ENCODE data around the gene MED14. TPM values are rescaled to one million over a fixed set of nuclear protein-coding genes. Genes with fewer than 3 reads are reported as not detected.
A peak's percentile ranks its signal among the peaks of the same experiment; 100 is the strongest.

MED14 gene
- total and polyA plus RNA-seq, 2 of the 8 experiments (the other 6 are each of a cell fraction or from before 2014, with no cell fraction given): 79.7 to 117 TPM

DNA sequence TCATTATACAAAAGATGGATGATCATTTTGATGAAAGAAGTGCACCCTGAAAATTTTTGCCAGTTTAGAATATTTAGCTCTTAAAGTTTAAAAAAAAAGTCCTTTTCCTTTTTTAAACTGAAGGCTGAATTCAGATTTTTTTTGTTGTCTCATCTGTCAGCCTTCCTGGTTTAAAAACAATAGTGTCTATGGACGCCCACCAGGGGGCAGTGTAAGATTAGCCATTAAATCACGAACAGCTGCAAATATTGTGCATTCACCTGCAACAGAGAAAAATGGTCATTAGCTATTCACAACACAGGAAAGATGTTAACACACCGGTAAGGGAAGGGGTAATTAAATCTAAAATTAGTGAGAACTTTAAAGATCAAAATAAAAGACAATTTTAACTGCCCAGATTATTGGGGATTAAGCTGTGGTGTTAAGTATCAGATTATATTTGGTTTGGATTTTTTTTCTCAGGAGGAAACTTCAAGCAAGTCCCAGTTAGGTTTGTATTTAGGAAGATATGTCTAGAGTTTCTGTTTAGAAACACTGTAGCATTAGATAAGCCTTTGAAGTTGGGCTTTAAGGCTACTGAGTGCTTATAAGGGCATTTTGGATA lies 83.6 kb downstream of the MED14 start:
- H4K91ac ChIP-seq (replicated peaks; ENCODE audit: insufficient read length, low read length): no peak overlapping the region
- H3K27ac ChIP-seq (ENCODE audit: low read depth, low read length): no peak overlapping the region
- H4K8ac ChIP-seq (ENCODE audit: extremely low read depth, insufficient read depth, low read length): no peak overlapping the region
- no peak overlapping the region for H3K4ac ChIP-seq (replicated peaks; ENCODE audit: insufficient read length, low read depth, low read length)
- no peak overlapping the region for H2BK20ac ChIP-seq (ENCODE audit: low read length)
- H3K56ac ChIP-seq (replicated peaks; ENCODE audit: insufficient read length, low read depth, low read length): no peak overlapping the region
- H2AFZ ChIP-seq (ENCODE audit: low read length): no peak overlapping the region
- H3K9me3 ChIP-seq (ENCODE audit: insufficient read depth in 2 of 2, low read depth in 1 of 2, low read length in 1 of 2): no peaks in the 10 kb centered on the region
- ChIA-PET CTCF (ENCODE audit: partially characterized antibody) (interaction anchor here (0.6 to 1.6 kb wide), 8 partner anchors 11 to 587 kb away, joined by 3 to 6 read pairs (median 3); no protein-coding TSS in a partner anchor), POLR2A (ENCODE audit: partially characterized antibody) (no interaction called here)
- H3K4me2 ChIP-seq (ENCODE audit: insufficient read depth in 1 of 2, low read depth in 2 of 2, low read length in 2 of 2): no peak overlapping the region
- H3K27me3 ChIP-seq (replicated peaks in 1 of 4; ENCODE audit: control insufficient read depth in 3 of 4, extremely low read depth in 1 of 4, insufficient read depth in 3 of 4, low read length in 3 of 4): no peaks in the 10 kb centered on the region
- no peak overlapping the region for H3K14ac ChIP-seq (ENCODE audit: insufficient read length)
- H3K36me3 ChIP-seq (ENCODE audit: control insufficient read depth in 2 of 4, insufficient read depth in 4 of 4, low read length in 3 of 4): peaks cover 2 to 54% (median 14%) of the 10 kb centered on the region in 4 experiments; a peak in 6 of 8 replicates
- no peak overlapping the region for H2BK15ac ChIP-seq (ENCODE audit: low read length)
- H4K5ac ChIP-seq (ENCODE audit: insufficient read length, low read depth, low read length): no peak overlapping the region
- H4K20me1 ChIP-seq (replicated peaks in 1 of 2; ENCODE audit: control insufficient read depth in 1 of 2, insufficient read depth in 2 of 2, low read length in 2 of 2): no peaks in the 10 kb centered on the region
- H3K79me2 ChIP-seq (ENCODE audit: control insufficient read depth in 1 of 2, insufficient read depth in 2 of 2, low read length in 2 of 2): peaks cover 0 to 1% of the 10 kb centered on the region in 2 experiments; a peak in 2 of 4 replicates
- H3K4me3 ChIP-seq (ENCODE audit: extremely low read depth in 1 of 4, insufficient read depth in 2 of 4, low read depth in 3 of 4, low read length in 4 of 4): no peak overlapping the region
- no peak overlapping the region for H2BK5ac ChIP-seq (ENCODE audit: low read depth, low read length)
- TF ChIP-seq, protein P1, sequence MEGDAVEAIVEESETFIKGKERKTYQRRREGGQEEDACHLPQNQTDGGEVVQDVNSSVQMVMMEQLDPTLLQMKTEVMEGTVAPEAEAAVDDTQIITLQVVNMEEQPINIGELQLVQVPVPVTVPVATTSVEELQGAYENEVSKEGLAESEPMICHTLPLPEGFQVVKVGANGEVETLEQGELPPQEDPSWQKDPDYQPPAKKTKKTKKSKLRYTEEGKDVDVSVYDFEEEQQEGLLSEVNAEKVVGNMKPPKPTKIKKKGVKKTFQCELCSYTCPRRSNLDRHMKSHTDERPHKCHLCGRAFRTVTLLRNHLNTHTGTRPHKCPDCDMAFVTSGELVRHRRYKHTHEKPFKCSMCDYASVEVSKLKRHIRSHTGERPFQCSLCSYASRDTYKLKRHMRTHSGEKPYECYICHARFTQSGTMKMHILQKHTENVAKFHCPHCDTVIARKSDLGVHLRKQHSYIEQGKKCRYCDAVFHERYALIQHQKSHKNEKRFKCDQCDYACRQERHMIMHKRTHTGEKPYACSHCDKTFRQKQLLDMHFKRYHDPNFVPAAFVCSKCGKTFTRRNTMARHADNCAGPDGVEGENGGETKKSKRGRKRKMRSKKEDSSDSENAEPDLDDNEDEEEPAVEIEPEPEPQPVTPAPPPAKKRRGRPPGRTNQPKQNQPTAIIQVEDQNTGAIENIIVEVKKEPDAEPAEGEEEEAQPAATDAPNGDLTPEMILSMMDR (IDR thresholded peaks at IDR 0.05; ENCODE audit: control extremely low read depth in 1 of 3, insufficient read depth in 1 of 3, low read depth in 1 of 3, low read length in 3 of 3): peak in 2 of 3 experiments; percentile 26 to 28; a peak in 2 of 4 replicates
- no peak for TF ChIP-seq SRF (IDR thresholded peaks at IDR 0.05; ENCODE audit: low read depth, low read length)
- TF ChIP-seq RAD21 (IDR thresholded peaks at IDR 0.05 in 1 of 2, conservative IDR thresholded peaks at IDR 0.05 in 1 of 2; ENCODE audit: low read depth in 2 of 2, low read length in 2 of 2): peak; percentile 43 to 49; a peak in 3 of 4 replicates
- H3K4me1 ChIP-seq (replicated peaks in 1 of 4; ENCODE audit: control insufficient read depth in 3 of 4, insufficient read depth in 4 of 4, low read length in 3 of 4): peaks cover 0 to 2% (median 0%) of the 10 kb centered on the region in 4 experiments; a peak in 2 of 7 replicates
- H3K9ac ChIP-seq (replicated peaks in 1 of 4; ENCODE audit: extremely low read depth in 1 of 4, low read depth in 3 of 4, low read length in 3 of 4): no peak overlapping the region
- no peak overlapping the region for H2AK5ac ChIP-seq (ENCODE audit: low read depth, low read length)
- FAIRE-seq: no peak
- H3K23me2 ChIP-seq (ENCODE audit: low read depth, low read length): no peaks in the 10 kb centered on the region
- no peak overlapping the region for H2BK120ac ChIP-seq (replicated peaks; ENCODE audit: low read depth, low read length)
- no peaks in the 10 kb centered on the region for H3K79me1 ChIP-seq (ENCODE audit: low read depth, low read length)
- no peak overlapping the region for H3K23ac ChIP-seq (ENCODE audit: insufficient read length)
- no peak overlapping the region for H3K18ac ChIP-seq (ENCODE audit: extremely low read depth, low read length)
- WGBS, 2 experiments (ENCODE audit: extremely low coverage in 1 of 2, insufficient coverage in 1 of 2, insufficient read length in 1 of 2, insufficient replicate concordance in 2 of 2, low coverage in 1 of 2, low lambda C conversion rate in 2 of 2, missing lambda C conversion rate in 1 of 2): 58% methylated on average over 3 of the region's 3 CpGs; no CpG with 5 or more reads in 1 of the 2 experiments
- no peak overlapping the region for H2BK12ac ChIP-seq (ENCODE audit: low read depth, low read length)
- peak in 1 of 2 experiments; percentile 53 for DNase-seq (ENCODE audit: low read depth in 1 of 2, low spot score in 2 of 2)
